ENCODE measurements around the gene SMARCE1.

DNA sequence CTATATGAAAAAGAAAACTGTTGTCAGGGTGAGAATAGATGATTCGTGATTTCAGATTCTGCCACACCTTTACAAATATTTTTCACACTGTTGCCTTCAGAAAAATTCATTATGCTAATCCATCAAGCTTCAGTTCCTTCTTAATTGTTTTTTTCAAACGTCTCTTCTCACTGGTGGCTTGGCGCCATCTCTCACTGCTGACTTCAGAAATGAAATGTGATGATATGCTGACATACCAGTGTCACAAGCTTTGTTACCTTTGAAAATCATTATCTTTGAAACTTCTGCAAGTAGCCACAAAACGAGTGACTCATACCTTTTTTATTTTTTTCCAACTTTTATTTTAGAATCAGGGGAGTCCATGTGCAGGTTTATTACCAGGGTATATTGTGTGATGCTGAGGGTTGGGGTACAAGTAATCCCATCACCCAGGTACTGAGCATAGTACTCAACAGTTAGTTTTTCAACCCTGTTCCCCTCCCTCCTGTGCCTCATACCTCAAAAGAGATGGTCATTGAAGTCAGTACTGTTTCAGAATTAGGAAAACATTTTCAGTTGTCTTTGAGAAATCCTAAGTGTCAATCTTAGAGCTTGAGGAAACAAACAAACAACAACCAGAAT is 31.4 kb upstream of the SMARCE1 start:
- TF ChIP-seq NR3C1 (IDR thresholded peaks at IDR 0.05), result no peak
- TF ChIP-seq REST (IDR thresholded peaks at IDR 0.05), result no peak
- no peak for TF ChIP-seq CTCF (IDR thresholded peaks at IDR 0.05)
- no peak for TF ChIP-seq ZC3H11A (IDR thresholded peaks at IDR 0.05)
